Activated T-cell treated with anti-CD3 and anti-CD28 coated beads for 24 hours (primary cell): ENCODE data around the gene KIF25.

Source experiments
- DNase-seq: peaks from one replicate; pipeline ENCODE4 v3.0.0-alpha.2; 2020; ENCODE audit warnings: low read depth

KIF25 gene

GRCh38 chr6:168050881-168051586, 53.6 kb downstream of the KIF25 start:
- no peak for DNase-seq

- no peak for DNase-seq
Observed at GRCh38 chr6:168051648-168052047, 54.2 kb downstream of the KIF25 start.

GRCh38 chr6:168052291-168052891, 54.9 kb downstream of the KIF25 start:
- DNase-seq = no peak

GRCh38 chr6:168053086-168053956, 55.9 kb downstream of the KIF25 start:
- DNase-seq = no peak

- DNase-seq = no peak
Observed at GRCh38 chr6:168053957-168054471, 56.5 kb downstream of the KIF25 start.

- no peak for DNase-seq
Observed at GRCh38 chr6:168054765-168055560, 57.5 kb downstream of the KIF25 start.

- no peak for DNase-seq
Observed at GRCh38 chr6:168055696-168056489, 58.4 kb downstream of the KIF25 start.

GRCh38 chr6:168056892-168057527, 59.5 kb downstream of the KIF25 start:
- no peak for DNase-seq

- no peak for DNase-seq
Observed at GRCh38 chr6:168057836-168058235, 60.4 kb downstream of the KIF25 start.

- DNase-seq = no peak
Observed at GRCh38 chr6:168058691-168059551, 61.5 kb downstream of the KIF25 start.

GRCh38 chr6:168060521-168060931, 63.1 kb downstream of the KIF25 start:
- no peak for DNase-seq

GRCh38 chr6:168061269-168062210, 64.1 kb downstream of the KIF25 start:
- DNase-seq = no peak

GRCh38 chr6:168062346-168063289, 65.1 kb downstream of the KIF25 start:
- no peak for DNase-seq

GRCh38 chr6:168063431-168063830, 66.0 kb downstream of the KIF25 start:
- no peak for DNase-seq

- no peak for DNase-seq
Observed at GRCh38 chr6:168064226-168064807, 66.8 kb downstream of the KIF25 start.

GRCh38 chr6:168067081-168067759, 69.7 kb downstream of the KIF25 start:
- no peak for DNase-seq
